Common myeloid progenitor, CD34-positive (primary cell): ENCODE data around the gene CYS1.
"Not testable (repeated sequence)": the region's sequence is repeated elsewhere in the genome, so short reads cannot be mapped to it uniquely, and the experiment has no call there.

Experiments
- CTCF ChIA-PET: fragments of 350-600 bp; sonication (Branson Sonifier 250); formaldehyde crosslinking; loops from one replicate; lab custom pipeline; 2021; ENCODE audit warnings: antibody characterized with exemption; lab: Charles Lee
- POLR2A ChIA-PET: fragments of 350-600 bp; sonication (Branson Sonifier 250); formaldehyde crosslinking; loops from one replicate; lab custom pipeline; 2021; ENCODE audit warnings: antibody characterized with exemption; lab: Charles Lee
- DNase-seq, 3 donors: peaks; one replicate each; pipeline versions ENCODE4 v3.0.0 to v3.0.0-alpha.2; 2013
- H3K27ac ChIP-seq, 2 experiments: 1 replicate in 1 of 2; 2 replicates in 1 of 2; pipeline ENCODE4 v1.7.0; 2013; ENCODE audit warnings: inconsistent platforms in 2 of 2, low read length in 2 of 2, mild to moderate bottlenecking in 2 of 2, low read depth in 1 of 2, moderate library complexity in 1 of 2; ENCODE audit not compliant: severe bottlenecking in 2 of 2, insufficient read depth in 1 of 2, poor library complexity in 1 of 2
- H3K27me3 ChIP-seq, 5 experiments: replicated peaks in 2 of 5; 1 replicate in 3 of 5; 2 replicates in 2 of 5; pipeline versions ENCODE4 v1.6.1 to v1.7.0; 2013; ENCODE audit warnings: low read length in 4 of 5, mild to moderate bottlenecking in 2 of 5, moderate library complexity in 2 of 5, inconsistent platforms in 1 of 5; ENCODE audit not compliant: insufficient read depth in 5 of 5, control insufficient read depth in 4 of 5
- H3K36me3 ChIP-seq, 4 experiments: 1 replicate in 2 of 4; 2 replicates in 2 of 4; pipeline versions ENCODE4 v1.6.1 to v1.7.0; 2013; ENCODE audit warnings: low read length in 3 of 4, control low read depth in 1 of 4, mild to moderate bottlenecking in 1 of 4; ENCODE audit not compliant: control insufficient read depth in 4 of 4, insufficient read depth in 4 of 4
- H3K4me1 ChIP-seq, 4 experiments: 1 replicate in 3 of 4; 2 replicates in 1 of 4; pipeline versions ENCODE4 v1.6.1 to v1.7.1; 2013; ENCODE audit warnings: low read length in 3 of 4, mild to moderate bottlenecking in 3 of 4, control low read depth in 1 of 4, inconsistent platforms in 1 of 4, moderate library complexity in 1 of 4; ENCODE audit not compliant: control insufficient read depth in 4 of 4, insufficient read depth in 4 of 4; ENCODE audit errors: control extremely low read depth in 1 of 4
- H3K4me3 ChIP-seq, 7 experiments: 1 replicate in 4 of 7; 2 replicates in 3 of 7; pipeline versions ENCODE4 v1.5.1 to v1.7.0; 2013; ENCODE audit warnings: mild to moderate bottlenecking in 7 of 7, low read length in 6 of 7, moderate library complexity in 6 of 7, inconsistent platforms in 2 of 7, low read depth in 2 of 7, control low read depth in 1 of 7; ENCODE audit not compliant: insufficient read depth in 4 of 7, control insufficient read depth in 1 of 7; ENCODE audit errors: extremely low read depth in 1 of 7
- H3K9me3 ChIP-seq, 5 experiments: 1 replicate in 4 of 5; 2 replicates in 1 of 5; pipeline versions ENCODE4 v1.6.1 to v1.7.1; 2013; ENCODE audit warnings: low read length in 4 of 5, mild to moderate bottlenecking in 2 of 5, inconsistent platforms in 1 of 5, low read depth in 1 of 5, moderate library complexity in 1 of 5; ENCODE audit not compliant: control insufficient read depth in 4 of 5, insufficient read depth in 2 of 5; ENCODE audit errors: control extremely low read depth in 1 of 5
- WGBS: methylation state at CpG from one replicate; pipeline ENCODE4 v1.1.5; 2013; ENCODE audit not compliant: insufficient coverage; 5-methylcytosine and 5-hydroxymethylcytosine counted together

The CYS1 gene

GRCh38 chr2:10094271-10094814 is 14.1 kb upstream of the CYS1 start:
- POLR2A ChIA-PET: no interaction called here
- Histone ChIP-seq H3K4me1 (peaks cover 0 to 8% (median 6%) of the 10 kb centered on the region in 4 experiments), H3K9me3 (peaks cover 0 to 5% (median 0%) of the 10 kb centered on the region in 5 experiments), H3K4me3 (no peak overlapping the region), H3K36me3 (no peaks in the 10 kb centered on the region), H3K27ac (no peak overlapping the region), H3K27me3 (peaks cover 0 to 35% (median 10%) of the 10 kb centered on the region in 5 experiments)
- CTCF ChIA-PET: interaction anchor here (0.9 to 5.7 kb wide), 3 partner anchors 10 to 23 kb away, joined by 3 to 91 read pairs (median 5); no protein-coding TSS in a partner anchor
- no peak for DNase-seq
- 96% methylated on average over 9 of the region's 13 CpGs for WGBS

DNA sequence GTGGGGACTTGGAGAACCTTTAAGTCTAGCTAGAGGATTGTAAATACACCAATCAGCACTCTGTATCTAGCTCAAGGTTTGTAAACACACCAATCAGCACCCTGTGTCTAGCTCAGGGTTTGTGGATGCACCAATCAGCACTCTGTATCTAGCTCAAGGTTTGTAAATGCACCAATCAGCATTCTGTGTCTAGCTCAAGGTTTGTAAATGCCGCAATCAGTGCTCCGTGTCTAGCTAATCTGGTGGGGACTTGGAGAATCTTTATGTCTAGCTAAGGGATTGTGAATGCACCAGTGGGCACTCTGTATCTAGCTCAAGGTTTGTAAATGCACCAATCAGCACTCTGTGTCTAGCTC is 11.7 kb upstream of the CYS1 start:
- not testable (repeated sequence) for H3K9me3 ChIP-seq, H3K4me1 ChIP-seq, H3K27ac ChIP-seq, DNase-seq, H3K36me3 ChIP-seq
- H3K27me3 ChIP-seq: peaks cover 0 to 39% (median 12%) of the 10 kb centered on the region in 5 experiments
- ChIA-PET POLR2A (interaction anchor here (0.9 kb wide), 1 partner anchor 19 kb away, joined by 3 read pairs; no protein-coding TSS in a partner anchor), CTCF (interaction anchor here (1.2 to 6.3 kb wide), 6 partner anchors 9 to 343 kb away, joined by 4 to 130 read pairs (median 4); partner anchors contain the start of gene CYS1)
- H3K4me3 ChIP-seq: peak overlapping the region in 3 of 7 experiments; percentile 56 to 75 (median 62)
- 100% methylated on average over 2 of the region's 2 CpGs for WGBS

GRCh38 chr2:10091182-10091888 is 11.1 kb upstream of the CYS1 start:
- Histone ChIP-seq H3K36me3 (no peaks in the 10 kb centered on the region), H3K4me1 (peaks cover 0 to 8% (median 6%) of the 10 kb centered on the region in 4 experiments), H3K4me3 (peak overlapping the region in 6 of 7 experiments; percentile 43 to 75 (median 52)), H3K27ac (no peak overlapping the region), H3K9me3 (peaks cover 0 to 5% (median 0%) of the 10 kb centered on the region in 5 experiments), H3K27me3 (peaks cover 0 to 39% (median 12%) of the 10 kb centered on the region in 5 experiments)
- 4% methylated on average over 45 of the region's 52 CpGs for WGBS
- DNase-seq: peak; percentile 29 to 67 (median 46)
- CTCF ChIA-PET: interaction anchor here (1.2 to 6.3 kb wide), 6 partner anchors 8 to 344 kb away, joined by 4 to 130 read pairs (median 4); partner anchors contain the start of gene CYS1
- POLR2A ChIA-PET: interaction anchor here (0.9 kb wide), 1 partner anchor 19 kb away, joined by 3 read pairs; no protein-coding TSS in a partner anchor

DNA sequence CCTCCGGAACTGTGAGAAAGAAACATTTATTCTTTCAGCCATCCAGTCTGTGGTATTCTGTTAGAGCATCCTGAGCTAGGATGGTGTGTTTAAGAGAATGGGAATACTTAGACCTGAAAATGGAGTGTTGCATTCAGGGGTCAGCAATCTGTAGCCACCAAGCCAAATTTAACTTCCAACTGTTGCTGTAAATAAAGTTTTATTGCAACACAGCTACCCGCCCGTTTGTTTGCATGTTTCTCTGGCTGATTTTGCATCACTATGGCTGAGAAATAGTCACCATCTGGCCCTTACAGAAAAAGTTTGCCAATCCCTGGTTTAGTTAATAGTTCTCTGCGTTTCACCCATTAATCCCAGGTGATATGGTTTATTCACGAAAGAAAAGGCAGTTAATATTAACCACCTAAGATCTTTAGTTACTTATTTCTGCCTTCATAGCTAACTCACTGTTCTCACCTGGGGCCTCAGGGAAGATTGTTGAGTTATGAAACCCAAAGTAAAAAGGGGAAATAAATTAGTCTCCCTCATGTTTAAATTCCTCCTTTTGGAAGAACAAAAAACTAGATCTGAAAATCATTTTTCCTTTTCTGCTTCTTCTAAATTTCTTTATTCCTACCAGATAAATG is 9.5 kb upstream of the CYS1 start:
- peaks cover 3 to 48% (median 9%) of the 10 kb centered on the region in 5 experiments for H3K27me3 ChIP-seq
- ChIA-PET POLR2A (no interaction called here), CTCF (interaction anchor here (1.0 to 6.3 kb wide), 2 partner anchors 8 to 17 kb away, joined by 3 to 130 read pairs; partner anchors contain the start of gene CYS1)
- H3K27ac ChIP-seq: no peak overlapping the region
- H3K9me3 ChIP-seq: peaks cover 0 to 5% (median 0%) of the 10 kb centered on the region in 5 experiments
- peaks cover 0 to 8% (median 6%) of the 10 kb centered on the region in 4 experiments for H3K4me1 ChIP-seq
- DNase-seq: no peak
- H3K4me3 ChIP-seq: no peak overlapping the region
- WGBS: 73% methylated on average over 5 of the region's 5 CpGs
- H3K36me3 ChIP-seq: no peaks in the 10 kb centered on the region

DNA sequence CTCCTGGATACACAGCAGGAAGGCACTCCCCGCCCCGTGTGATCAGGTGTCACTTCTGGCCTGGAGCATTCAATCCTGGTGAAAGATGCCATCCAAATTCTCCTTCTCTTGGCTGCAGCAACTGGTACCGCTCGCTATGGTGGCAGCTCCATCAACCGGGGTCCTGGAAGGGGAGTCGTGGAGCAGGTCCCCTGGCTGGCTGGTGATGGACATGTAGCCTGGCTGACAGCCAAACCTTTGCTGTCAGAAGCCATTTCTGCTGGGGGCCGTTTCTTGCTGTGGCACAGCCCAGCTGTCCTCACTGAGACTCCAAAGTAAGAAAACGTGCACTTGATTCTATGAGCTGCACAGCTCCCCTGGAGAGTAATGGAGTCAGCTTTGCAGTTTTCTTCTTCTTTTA is 7.1 kb upstream of the CYS1 start:
- Histone ChIP-seq H3K27ac (no peak overlapping the region), H3K27me3 (peaks cover under 1 to 54% (median 22%) of the 10 kb centered on the region in 5 experiments), H3K36me3 (no peaks in the 10 kb centered on the region), H3K4me3 (no peak overlapping the region), H3K4me1 (peaks cover 0 to 8% (median 6%) of the 10 kb centered on the region in 4 experiments), H3K9me3 (peaks cover 0 to 2% (median 0%) of the 10 kb centered on the region in 5 experiments)
- CTCF ChIA-PET: interaction anchor here (1.5 to 6.3 kb wide), 2 partner anchors 9 to 14 kb away, joined by 5 to 130 read pairs; partner anchors contain the start of gene CYS1
- POLR2A ChIA-PET: no interaction called here
- WGBS: 99% methylated on average over 7 of the region's 8 CpGs
- DNase-seq: no peak

- DNase-seq: no peak
- no peak overlapping the region for H3K4me3 ChIP-seq
- H3K4me1 ChIP-seq: peaks cover 0 to 8% (median 6%) of the 10 kb centered on the region in 4 experiments
- H3K36me3 ChIP-seq: no peaks in the 10 kb centered on the region
- H3K9me3 ChIP-seq: no peaks in the 10 kb centered on the region
- ChIA-PET CTCF (interaction anchor here (1.5 to 6.3 kb wide), 2 partner anchors 9 to 14 kb away, joined by 5 to 130 read pairs; partner anchors contain the start of gene CYS1), POLR2A (no interaction called here)
- WGBS: 91% methylated on average over 4 of the region's 4 CpGs
- H3K27ac ChIP-seq: no peak overlapping the region
- H3K27me3 ChIP-seq: peaks cover 0 to 55% (median 22%) of the 10 kb centered on the region in 5 experiments
These were observed 6.7 kb upstream of the CYS1 start for GRCh38 chr2:10086950-10087349.
